ENCODE data around the gene SLC39A11. TPM values are rescaled to one million over a fixed set of nuclear protein-coding genes. Genes with fewer than 3 reads are reported as not detected.

Gene SLC39A11
- total RNA-seq, 1 donor from 2014 or later: 5.5 TPM

DNA sequence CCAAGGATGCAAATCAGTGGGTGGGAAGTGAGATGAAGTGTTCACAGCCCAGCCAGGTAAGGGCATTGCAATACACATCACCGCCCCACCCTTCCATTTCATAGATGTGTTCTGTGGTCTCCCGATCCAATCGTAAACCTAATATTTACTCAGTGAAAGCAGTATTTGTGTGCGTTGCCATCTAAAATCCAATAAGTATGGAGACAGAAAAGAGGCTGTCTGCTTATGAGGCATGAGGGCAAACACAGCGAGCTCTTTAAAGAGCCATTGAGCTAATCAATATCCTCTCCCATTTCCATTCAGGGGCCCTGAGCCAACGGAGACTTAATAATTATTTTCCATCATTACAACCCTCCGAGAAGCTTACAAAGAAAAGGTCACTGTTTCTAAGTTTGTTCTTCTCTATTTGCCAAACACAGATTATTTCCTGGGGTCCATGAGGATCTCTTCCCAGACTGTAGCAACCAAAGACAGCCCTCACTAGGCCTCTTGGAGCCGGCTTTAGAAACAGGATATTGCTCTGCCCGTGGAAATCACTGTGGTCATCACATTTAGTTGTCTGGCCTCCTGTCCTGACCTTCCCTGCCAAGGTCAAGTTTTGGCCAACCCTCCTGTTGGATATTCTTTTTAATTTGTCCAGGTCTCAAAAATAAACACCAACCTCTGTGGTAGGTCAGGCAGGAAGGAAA, 120.1 kb downstream of the SLC39A11 start:
- H4K20me1 ChIP-seq (ENCODE audit: low read depth): no peaks in the 10 kb centered on the region
- H3K9me3 ChIP-seq (ENCODE audit: low read depth): no peaks in the 10 kb centered on the region
- peaks cover 21% of the 10 kb centered on the region for H3K4me1 ChIP-seq
- no peaks in the 10 kb centered on the region for H3F3A ChIP-seq (ENCODE audit: low read depth)
- no peak overlapping the region for H3K9ac ChIP-seq
- peaks cover 6% of the 10 kb centered on the region for H3K27me3 Mint-ChIP-seq (ENCODE audit: insufficient read depth, low read depth)
- H3K4me3 Mint-ChIP-seq: no peak overlapping the region
- no peak overlapping the region for H3K4me2 ChIP-seq
- no peak overlapping the region for H3K27ac Mint-ChIP-seq
- H3K4me3 ChIP-seq: no peak overlapping the region
- H3K9me3 Mint-ChIP-seq: peaks cover 15% of the 10 kb centered on the region
- H3K36me3 ChIP-seq: no peaks in the 10 kb centered on the region
- TF ChIP-seq, protein P1, sequence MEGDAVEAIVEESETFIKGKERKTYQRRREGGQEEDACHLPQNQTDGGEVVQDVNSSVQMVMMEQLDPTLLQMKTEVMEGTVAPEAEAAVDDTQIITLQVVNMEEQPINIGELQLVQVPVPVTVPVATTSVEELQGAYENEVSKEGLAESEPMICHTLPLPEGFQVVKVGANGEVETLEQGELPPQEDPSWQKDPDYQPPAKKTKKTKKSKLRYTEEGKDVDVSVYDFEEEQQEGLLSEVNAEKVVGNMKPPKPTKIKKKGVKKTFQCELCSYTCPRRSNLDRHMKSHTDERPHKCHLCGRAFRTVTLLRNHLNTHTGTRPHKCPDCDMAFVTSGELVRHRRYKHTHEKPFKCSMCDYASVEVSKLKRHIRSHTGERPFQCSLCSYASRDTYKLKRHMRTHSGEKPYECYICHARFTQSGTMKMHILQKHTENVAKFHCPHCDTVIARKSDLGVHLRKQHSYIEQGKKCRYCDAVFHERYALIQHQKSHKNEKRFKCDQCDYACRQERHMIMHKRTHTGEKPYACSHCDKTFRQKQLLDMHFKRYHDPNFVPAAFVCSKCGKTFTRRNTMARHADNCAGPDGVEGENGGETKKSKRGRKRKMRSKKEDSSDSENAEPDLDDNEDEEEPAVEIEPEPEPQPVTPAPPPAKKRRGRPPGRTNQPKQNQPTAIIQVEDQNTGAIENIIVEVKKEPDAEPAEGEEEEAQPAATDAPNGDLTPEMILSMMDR (IDR thresholded peaks at IDR 0.05): no peak
- no peak for TF ChIP-seq EZH2 (IDR thresholded peaks at IDR 0.05)
- no peak for TF ChIP-seq EZH2phosphoT487 (IDR thresholded peaks at IDR 0.05)
- H3K27me3 ChIP-seq: no peaks in the 10 kb centered on the region
- no peaks in the 10 kb centered on the region for H3K79me2 ChIP-seq (ENCODE audit: low read depth)
- DNase-seq (ENCODE audit: low spot score): no peak
- H3K4me1 Mint-ChIP-seq: peaks cover 44% of the 10 kb centered on the region
- no peak overlapping the region for H3K27ac ChIP-seq
- H3K36me3 Mint-ChIP-seq: peaks cover 2% of the 10 kb centered on the region
- H2AFZ ChIP-seq (replicated peaks): no peak overlapping the region

GRCh38 chr17:72971226-72971880, 121.1 kb downstream of the SLC39A11 start:
- TF ChIP-seq EZH2 (IDR thresholded peaks at IDR 0.05): no peak
- TF ChIP-seq, protein P1 (IDR thresholded peaks at IDR 0.05): no peak
- H3K4me3 ChIP-seq: no peak overlapping the region
- Mint-ChIP-seq H3K27ac (peak overlapping the region; percentile 24), H3K4me3 (no peak overlapping the region), H3K36me3 (peaks cover 2% of the 10 kb centered on the region), H3K9me3 (peaks cover 19% of the 10 kb centered on the region), H3K27me3 (ENCODE audit: insufficient read depth, low read depth) (peaks cover 6% of the 10 kb centered on the region), H3K4me1 (peaks cover 36% of the 10 kb centered on the region)
- no peak overlapping the region for H3K27ac ChIP-seq
- no peaks in the 10 kb centered on the region for H3K27me3 ChIP-seq
- H3K9ac ChIP-seq: no peak overlapping the region
- no peaks in the 10 kb centered on the region for H3F3A ChIP-seq (ENCODE audit: low read depth)
- H3K9me3 ChIP-seq (ENCODE audit: low read depth): no peaks in the 10 kb centered on the region
- H4K20me1 ChIP-seq (ENCODE audit: low read depth): no peaks in the 10 kb centered on the region
- no peak overlapping the region for H3K4me2 ChIP-seq
- peaks cover 21% of the 10 kb centered on the region for H3K4me1 ChIP-seq
- H3K36me3 ChIP-seq: no peaks in the 10 kb centered on the region
- DNase-seq (ENCODE audit: low spot score): no peak
- H2AFZ ChIP-seq (replicated peaks): peak overlapping the region; percentile 44
- no peaks in the 10 kb centered on the region for H3K79me2 ChIP-seq (ENCODE audit: low read depth)

GRCh38 chr17:72970797-72971196, 121.7 kb downstream of the SLC39A11 start:
- H3K27ac ChIP-seq: no peak overlapping the region
- no peaks in the 10 kb centered on the region for H3K9me3 ChIP-seq (ENCODE audit: low read depth)
- Mint-ChIP-seq H3K36me3 (no peaks in the 10 kb centered on the region), H3K27me3 (ENCODE audit: insufficient read depth, low read depth) (peaks cover 6% of the 10 kb centered on the region), H3K9me3 (peaks cover 16% of the 10 kb centered on the region), H3K4me3 (no peak overlapping the region), H3K27ac (peak overlapping the region; percentile 24), H3K4me1 (peaks cover 34% of the 10 kb centered on the region)
- H3K27me3 ChIP-seq: no peaks in the 10 kb centered on the region
- H3K4me2 ChIP-seq: peak overlapping the region; percentile 29
- no peak overlapping the region for H3K9ac ChIP-seq
- no peaks in the 10 kb centered on the region for H3K36me3 ChIP-seq
- H3F3A ChIP-seq (ENCODE audit: low read depth): no peaks in the 10 kb centered on the region
- H3K4me1 ChIP-seq: peaks cover 21% of the 10 kb centered on the region
- no peaks in the 10 kb centered on the region for H4K20me1 ChIP-seq (ENCODE audit: low read depth)
- TF ChIP-seq, protein P1 (IDR thresholded peaks at IDR 0.05): no peak
- TF ChIP-seq EZH2 (IDR thresholded peaks at IDR 0.05): no peak
- TF ChIP-seq EZH2phosphoT487 (IDR thresholded peaks at IDR 0.05): no peak
- H2AFZ ChIP-seq (replicated peaks): peak overlapping the region; percentile 44
- DNase-seq (ENCODE audit: low spot score): no peak
- no peaks in the 10 kb centered on the region for H3K79me2 ChIP-seq (ENCODE audit: low read depth)
- no peak overlapping the region for H3K4me3 ChIP-seq
